H1 (cell line): Measurements from ENCODE around the gene CNGB1. TPM values are rescaled to one million over a fixed set of nuclear protein-coding genes. Genes with fewer than 3 reads are reported as not detected.

Experiments used
- CTCF ChIA-PET: fragments of 300-600 bp; sonication (Branson Sonifier 250); formaldehyde crosslinking; loops from one replicate; lab custom pipeline; 2021; ENCODE audit not compliant: partially characterized antibody; lab: Charles Lee
- POLR2A ChIA-PET: fragments of 300-600 bp; sonication (Branson Sonifier 250); formaldehyde crosslinking; loops from one replicate; lab custom pipeline; 2021; ENCODE audit warnings: inconsistent platforms; ENCODE audit not compliant: partially characterized antibody; lab: Charles Lee
- DNase-seq, 2 experiments: peaks; one replicate each; pipeline versions ENCODE4 v3.0.0 to v3.0.0-alpha.2; 2010 to 2022; ENCODE audit warnings: low spot score in 2 of 2, low read depth in 1 of 2, mixed read lengths in 1 of 2
- FAIRE-seq: peaks from 2 replicates; lab custom pipeline; 2011; peaks lifted over from hg19 to GRCh38; lab: Jason Lieb, UNC
- H2AFZ ChIP-seq: 2 replicates; pipeline ENCODE4 v1.8.1; 2012; ENCODE audit warnings: low read length, inconsistent platforms
- H2AK5ac ChIP-seq: 2 replicates; pipeline ENCODE4 v1.6.1; 2013; ENCODE audit warnings: low read depth, low read length
- H2BK120ac ChIP-seq: replicated peaks from 2 replicates; pipeline ENCODE3; 2013; ENCODE audit warnings: low read depth, low read length, inconsistent platforms
- H2BK12ac ChIP-seq: 2 replicates; pipeline ENCODE4 v1.6.1; 2013; ENCODE audit warnings: low read depth, low read length
- H2BK15ac ChIP-seq: 2 replicates; pipeline ENCODE4 v1.6.1; 2013; ENCODE audit warnings: low read length
- H2BK20ac ChIP-seq: 2 replicates; pipeline ENCODE4 v1.6.1; 2013; ENCODE audit warnings: low read length
- H2BK5ac ChIP-seq: 2 replicates; pipeline ENCODE4 v1.6.1; 2013; ENCODE audit warnings: low read depth, low read length
- H3K14ac ChIP-seq: 2 replicates; pipeline ENCODE4 v1.6.1; 2013; ENCODE audit warnings: inconsistent platforms; ENCODE audit not compliant: insufficient read length
- H3K18ac ChIP-seq: 2 replicates; pipeline ENCODE4 v1.6.1; 2013; ENCODE audit warnings: low read length; ENCODE audit errors: extremely low read depth
- H3K23ac ChIP-seq: 2 replicates; pipeline ENCODE4 v1.6.1; 2013; ENCODE audit warnings: inconsistent platforms; ENCODE audit not compliant: insufficient read length
- H3K23me2 ChIP-seq: 2 replicates; pipeline ENCODE4 v1.6.1; 2013; ENCODE audit warnings: low read depth, low read length
- H3K27ac ChIP-seq: 2 replicates; pipeline ENCODE4 v1.6.1; 2011; ENCODE audit warnings: low read depth, low read length, inconsistent platforms
- H3K27me3 ChIP-seq, 4 experiments: replicated peaks in 1 of 4; 1 replicate in 1 of 4; 2 replicates in 3 of 4; pipeline versions ENCODE4 v1.6.1 to v1.8.1; 2011 to 2013; ENCODE audit warnings: low read length in 3 of 4, mild to moderate bottlenecking in 3 of 4, inconsistent platforms in 2 of 4, mixed read lengths in 2 of 4, moderate library complexity in 1 of 4; ENCODE audit not compliant: control insufficient read depth in 3 of 4, insufficient read depth in 3 of 4; ENCODE audit errors: extremely low read depth in 1 of 4
- H3K36me3 ChIP-seq, 4 experiments: 2 replicates each; pipeline versions ENCODE4 v1.6.1 to v1.8.1; 2011 to 2013; ENCODE audit warnings: mild to moderate bottlenecking in 4 of 4, low read length in 3 of 4, moderate library complexity in 2 of 4, control low read depth in 1 of 4, inconsistent platforms in 1 of 4; ENCODE audit not compliant: insufficient read depth in 4 of 4, control insufficient read depth in 2 of 4
- H3K4ac ChIP-seq: replicated peaks from 2 replicates; pipeline ENCODE3; 2013; ENCODE audit warnings: low read length, low read depth, mixed read lengths, inconsistent platforms; ENCODE audit not compliant: insufficient read length
- H3K4me1 ChIP-seq, 4 experiments: replicated peaks in 1 of 4; 1 replicate in 1 of 4; 2 replicates in 3 of 4; pipeline versions ENCODE4 v1.6.1 to v1.8.1; 2011 to 2013; ENCODE audit warnings: low read length in 3 of 4, inconsistent platforms in 2 of 4, mixed read lengths in 1 of 4; ENCODE audit not compliant: insufficient read depth in 4 of 4, control insufficient read depth in 3 of 4
- H3K4me2 ChIP-seq, 2 experiments: 2 replicates each; pipeline versions ENCODE4 v1.6.1 to v1.8.1; 2011 to 2013; ENCODE audit warnings: low read depth in 2 of 2, low read length in 2 of 2, control low read depth in 1 of 2, inconsistent platforms in 1 of 2, mild to moderate bottlenecking in 1 of 2; ENCODE audit not compliant: insufficient read depth in 1 of 2
- H3K4me3 ChIP-seq, 4 experiments: fragments of 200-600, 300-600 bp in 1 of 4; sonication (generic), shearing (Covaris generic), sonication (Bioruptor Twin) in 1 of 4; 2 replicates each; pipeline versions ENCODE4 v1.5.1 to v1.8.1; 2011 to 2016; ENCODE audit warnings: low read length in 4 of 4, low read depth in 3 of 4, control low read depth in 2 of 4, inconsistent platforms in 2 of 4, mild to moderate bottlenecking in 2 of 4, mixed read lengths in 1 of 4, moderate library complexity in 1 of 4; ENCODE audit not compliant: insufficient read depth in 2 of 4; ENCODE audit errors: extremely low read depth in 1 of 4
- H3K56ac ChIP-seq: replicated peaks from 2 replicates; pipeline ENCODE3; 2013; ENCODE audit warnings: low read depth, mild to moderate bottlenecking, mixed read lengths, low read length, inconsistent platforms; ENCODE audit not compliant: insufficient read length
- H3K79me1 ChIP-seq: 2 replicates; pipeline ENCODE4 v1.6.1; 2013; ENCODE audit warnings: low read depth, low read length, control low read depth
- H3K79me2 ChIP-seq, 2 experiments: 2 replicates each; pipeline versions ENCODE4 v1.6.1 to v1.8.1; 2012 to 2013; ENCODE audit warnings: low read length in 2 of 2, mild to moderate bottlenecking in 2 of 2, inconsistent platforms in 1 of 2; ENCODE audit not compliant: insufficient read depth in 2 of 2, control insufficient read depth in 1 of 2
- H3K9ac ChIP-seq, 4 experiments: replicated peaks in 1 of 4; 1 replicate in 1 of 4; 2 replicates in 3 of 4; pipeline versions ENCODE4 v1.6.1 to v1.8.1; 2011 to 2013; ENCODE audit warnings: low read depth in 3 of 4, low read length in 3 of 4, control low read depth in 2 of 4, mild to moderate bottlenecking in 2 of 4, moderate library complexity in 2 of 4, inconsistent platforms in 1 of 4; ENCODE audit errors: extremely low read depth in 1 of 4
- H3K9me3 ChIP-seq, 2 experiments: 2 replicates each; pipeline versions ENCODE4 v1.6.1 to v1.8.1; 2012 to 2013; ENCODE audit warnings: mild to moderate bottlenecking in 2 of 2, moderate library complexity in 2 of 2, control low read depth in 1 of 2, inconsistent platforms in 1 of 2, low read depth in 1 of 2, low read length in 1 of 2, mixed read lengths in 1 of 2; ENCODE audit not compliant: insufficient read depth in 2 of 2
- H4K20me1 ChIP-seq, 2 experiments: replicated peaks in 1 of 2; 2 replicates each; pipeline versions ENCODE3 to v1.8.1; 2011 to 2013; ENCODE audit warnings: inconsistent platforms in 2 of 2, low read length in 2 of 2, mild to moderate bottlenecking in 1 of 2; ENCODE audit not compliant: insufficient read depth in 2 of 2, control insufficient read depth in 1 of 2
- H4K5ac ChIP-seq: 2 replicates; pipeline ENCODE4 v1.6.1; 2013; ENCODE audit warnings: low read length, low read depth, mixed read lengths, inconsistent platforms; ENCODE audit not compliant: insufficient read length
- H4K8ac ChIP-seq: 2 replicates; pipeline ENCODE4 v1.8.0; 2013; ENCODE audit warnings: mild to moderate bottlenecking, moderate library complexity, low read length, inconsistent platforms; ENCODE audit not compliant: insufficient read depth; ENCODE audit errors: extremely low read depth
- H4K91ac ChIP-seq: replicated peaks from 2 replicates; pipeline ENCODE3; 2013; ENCODE audit warnings: low read length, mixed read lengths, inconsistent platforms; ENCODE audit not compliant: insufficient read length
- KDM4A ChIP-seq: IDR thresholded peaks from one replicate; pipeline ENCODE4 v1.7.1; 2012; ENCODE audit warnings: low read depth, mild to moderate bottlenecking, moderate library complexity, low read length, inconsistent platforms; ENCODE audit not compliant: severe bottlenecking
- NRF1 ChIP-seq: IDR thresholded peaks from 2 replicates; pipeline ENCODE4 v1.6.1; 2011; ENCODE audit warnings: mild to moderate bottlenecking, low read depth, low read length, improper control_type of control experiment
- RBBP5 ChIP-seq: IDR thresholded peaks from 2 replicates; pipeline ENCODE4 v1.7.1; 2012; ENCODE audit warnings: low read depth, mild to moderate bottlenecking, inconsistent platforms, low read length, moderate library complexity, borderline replicate concordance
- TAF7 ChIP-seq: optimal IDR thresholded peaks from 2 replicates; pipeline ENCODE3; 2011; ENCODE audit warnings: low read depth, mild to moderate bottlenecking, inconsistent platforms, low read length, moderate library complexity, borderline replicate concordance
- WGBS, 2 experiments: shearing (Covaris generic) in 1 of 2; methylation state at CpG; one replicate each; pipeline versions ENCODE4 v1.1.6 to v1.1.7; 2013 to 2015; ENCODE audit warnings: low lambda C conversion rate in 2 of 2, mixed read lengths in 2 of 2, inconsistent platforms in 1 of 2, low coverage in 1 of 2, missing lambda C conversion rate in 1 of 2; ENCODE audit not compliant: insufficient replicate concordance in 2 of 2, insufficient coverage in 1 of 2, insufficient read length in 1 of 2; ENCODE audit errors: extremely low coverage in 1 of 2, missing lambda C conversion rate in 1 of 2; 5-methylcytosine and 5-hydroxymethylcytosine counted together
- polyA plus RNA-seq, 7 experiments: library from polyadenylated mRNA; depleted of rRNA in 3 of 7; stranded (reverse) in 5 of 7; unstranded in 2 of 7; fragments of >200 nt in 5 of 7; fragments of 200-250 nt in 2 of 7; gene quantifications; 1 replicate in 5 of 7; 2 replicates in 1 of 7; 4 replicates in 1 of 7; pipeline versions ENCODE4 v1.2.1 to v1.2.3, GENCODE V29; 2011 to 2013; ENCODE audit warnings: missing spikeins in 2 of 7, mixed read lengths in 2 of 7
- total RNA-seq: library from RNA; stranded (reverse); fragmentation: NEBNext Ultra II Directional; extraction: Animal tissue kit (Norgen Biotek cat#: 25700); gene quantifications from 2 replicates; pipeline ENCODE4 v1.2.1, GENCODE V29; 2021

CNGB1 gene
- total and polyA plus RNA-seq, 2 of the 8 experiments (the other 6 are each of a cell fraction or from before 2014, with no cell fraction given) = not detected

DNA sequence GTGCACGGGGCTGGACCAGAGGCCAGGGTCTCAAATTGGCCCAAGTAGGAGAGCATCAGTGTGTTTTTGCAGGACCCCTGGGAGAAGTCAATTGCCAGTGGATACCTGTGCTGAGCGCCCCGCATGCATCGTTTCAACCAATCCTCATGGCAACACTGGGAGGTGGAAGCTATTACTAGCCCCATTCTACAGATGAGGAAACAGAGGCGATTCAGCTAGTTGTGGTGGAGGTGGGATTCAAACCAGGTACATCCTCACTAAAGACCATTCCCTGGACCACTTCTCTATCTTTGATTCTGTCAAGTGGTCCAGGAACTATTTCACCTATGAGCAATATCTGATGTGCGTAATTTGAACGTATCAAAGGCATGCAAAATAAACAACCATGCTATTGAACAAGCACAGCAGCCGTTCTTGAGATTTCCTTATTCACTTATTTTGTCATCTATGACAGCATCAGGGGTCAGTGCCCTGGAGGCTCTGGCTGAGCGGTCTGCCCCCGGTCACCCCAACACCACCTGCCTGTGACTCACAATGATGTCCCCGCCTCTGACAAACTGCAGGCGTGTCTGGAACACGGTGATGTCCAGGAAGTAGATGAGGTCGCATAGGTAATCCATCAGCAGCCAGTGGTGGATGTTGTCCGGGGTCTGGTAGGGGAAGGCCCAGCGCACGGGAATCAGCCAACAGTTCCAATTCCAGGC lies 54.0 kb downstream of the CNGB1 start:
- no peak overlapping the region for H2AK5ac ChIP-seq
- no peaks in the 10 kb centered on the region for H3K79me1 ChIP-seq
- no peak overlapping the region for H3K23ac ChIP-seq
- H2BK20ac ChIP-seq = no peak overlapping the region
- H3K9me3 ChIP-seq = no peaks in the 10 kb centered on the region
- no peak overlapping the region for H3K56ac ChIP-seq
- H2AFZ ChIP-seq = no peak overlapping the region
- H3K14ac ChIP-seq = no peak overlapping the region
- H2BK5ac ChIP-seq = no peak overlapping the region
- H2BK12ac ChIP-seq = no peak overlapping the region
- no peak overlapping the region for H3K18ac ChIP-seq
- H3K4me3 ChIP-seq = no peak overlapping the region
- H4K20me1 ChIP-seq = peaks cover 0 to 4% of the 10 kb centered on the region in 2 experiments
- H3K27ac ChIP-seq = no peak overlapping the region
- POLR2A ChIA-PET = interaction anchor here (1.5 kb wide), 1 partner anchor 15 kb away, joined by 3 read pairs; no protein-coding TSS in a partner anchor
- no peak for FAIRE-seq
- no peaks in the 10 kb centered on the region for H3K27me3 ChIP-seq
- H2BK15ac ChIP-seq = no peak overlapping the region
- CTCF ChIA-PET = interaction anchor here (1.4 to 3.6 kb wide), 3 partner anchors 11 to 84 kb away, joined by 5 to 25 read pairs (median 13); partner anchors contain the start of gene USB1
- H2BK120ac ChIP-seq = no peak overlapping the region
- no peak overlapping the region for H3K4me2 ChIP-seq
- no peak overlapping the region for H4K5ac ChIP-seq
- H3K23me2 ChIP-seq = peaks cover 3% of the 10 kb centered on the region; the same call in 1 of the 2 replicates
- no peak overlapping the region for H4K8ac ChIP-seq
- 90% methylated on average over 17 of the region's 17 CpGs; no CpG with 5 or more reads in 1 of the 2 experiments for WGBS, 2 experiments
- peaks cover 0 to 10% (median under 1%) of the 10 kb centered on the region in 4 experiments; a peak in 4 of 7 replicates for H3K4me1 ChIP-seq
- no peak overlapping the region for H3K4ac ChIP-seq
- no peaks in the 10 kb centered on the region for H3K36me3 ChIP-seq
- no peaks in the 10 kb centered on the region; a peak in 1 of 4 replicates for H3K79me2 ChIP-seq
- H3K9ac ChIP-seq = no peak overlapping the region
- H4K91ac ChIP-seq = no peak overlapping the region
- DNase-seq = no peak
- no peak for TF ChIP-seq KDM4A
- no peak for TF ChIP-seq NRF1
- no peak for TF ChIP-seq TAF7
- no peak for TF ChIP-seq RBBP5
